Suprapubic skin (tissue), 4 donors: ENCODE results near the gene NKAIN2. TPM values are rescaled to one million over a fixed set of nuclear protein-coding genes. Genes with fewer than 3 reads are reported as not detected.

Source experiments
- DNase-seq, 2 donors: peaks; one replicate each; pipeline ENCODE4 v3.0.0-alpha.2; 2019; ENCODE audit warnings: low spot score in 2 of 2
- H3K27ac ChIP-seq: fragments of 200-600 bp; sonication (generic); one replicate; pipeline ENCODE4 v1.5.1; 2019
- H3K27me3 ChIP-seq: fragments of 200-600 bp; sonication (generic); one replicate; pipeline ENCODE4 v1.5.1; 2019
- H3K36me3 ChIP-seq: fragments of 200-600 bp; sonication (generic); one replicate; pipeline ENCODE4 v1.5.1; 2019
- H3K4me1 ChIP-seq: fragments of 200-600 bp; sonication (generic); one replicate; pipeline ENCODE4 v1.5.1; 2019
- H3K4me3 ChIP-seq: fragments of 200-600 bp; sonication (generic); one replicate; pipeline ENCODE4 v1.5.1; 2019; ENCODE audit warnings: mild to moderate bottlenecking
- H3K9me3 ChIP-seq: fragments of 200-600 bp; sonication (generic); one replicate; pipeline ENCODE4 v1.5.1; 2019
- CTCF ChIP-seq, 2 donors: fragments of 200-600 bp in 1 of 2; fragments of 450-650 bp in 1 of 2; sonication (generic) in 1 of 2; IDR thresholded peaks; one replicate each; pipeline ENCODE4 v1.5.1; 2016 to 2019; ENCODE audit warnings: antibody characterized with exemption in 2 of 2, mild to moderate bottlenecking in 1 of 2, moderate library complexity in 1 of 2
- EP300 ChIP-seq: sonication (generic); formaldehyde crosslinking; IDR thresholded peaks from one replicate; pipeline ENCODE4 v1.6.1; 2017; ENCODE audit warnings: antibody characterized with exemption
- POLR2A ChIP-seq, 2 donors: fragments of 450-650 bp; IDR thresholded peaks; one replicate each; pipeline ENCODE4 v1.6.1; 2017; ENCODE audit warnings: antibody characterized with exemption in 2 of 2, mild to moderate bottlenecking in 2 of 2, moderate library complexity in 2 of 2
- POLR2AphosphoS5 ChIP-seq, 3 donors: sonication (generic); formaldehyde crosslinking; IDR thresholded peaks; one replicate each; pipeline ENCODE4 v1.6.1; 2017; ENCODE audit warnings: antibody characterized with exemption in 3 of 3
- WGBS: methylation state at CpG from one replicate; pipeline ENCODE4 v1.1.5; 2018; 5-methylcytosine and 5-hydroxymethylcytosine counted together
- total RNA-seq, 4 donors: library from RNA; depleted of rRNA; stranded (reverse); fragments of >200 nt; gene quantifications; one replicate each; pipeline ENCODE4 v1.1.0, GENCODE V29; 2016

The NKAIN2 gene
- total RNA-seq, 4 donors from 2014 or later, result 0.40 TPM; not detected in 3

- TF ChIP-seq EP300 (no peak), CTCF (IDR thresholded peaks at IDR 0.05) (no peak), POLR2A (IDR thresholded peaks at IDR 0.05) (no peak), POLR2AphosphoS5 (IDR thresholded peaks at IDR 0.05) (no peak)
- Histone ChIP-seq H3K4me1 (no peaks in the 10 kb centered on the region), H3K27ac (no peak overlapping the region), H3K36me3 (no peaks in the 10 kb centered on the region), H3K4me3 (no peak overlapping the region), H3K9me3 (no peaks in the 10 kb centered on the region), H3K27me3 (no peaks in the 10 kb centered on the region)
- 62% methylated on average over 6 of the region's 6 CpGs for WGBS
- no peak for DNase-seq
Measured at GRCh38 chr6:123895806-123896205, 92.1 kb downstream of the NKAIN2 start.

- Histone ChIP-seq H3K36me3 (no peaks in the 10 kb centered on the region), H3K4me1 (no peaks in the 10 kb centered on the region), H3K4me3 (no peak overlapping the region), H3K27me3 (no peaks in the 10 kb centered on the region), H3K9me3 (no peaks in the 10 kb centered on the region), H3K27ac (no peak overlapping the region)
- no peak for DNase-seq
- TF ChIP-seq POLR2AphosphoS5 (IDR thresholded peaks at IDR 0.05), result no peak
- TF ChIP-seq CTCF (IDR thresholded peaks at IDR 0.05), result no peak
- TF ChIP-seq POLR2A (IDR thresholded peaks at IDR 0.05), result no peak
- TF ChIP-seq EP300, result no peak
Measured at GRCh38 chr6:123896869-123897268, 93.2 kb downstream of the NKAIN2 start.

DNA sequence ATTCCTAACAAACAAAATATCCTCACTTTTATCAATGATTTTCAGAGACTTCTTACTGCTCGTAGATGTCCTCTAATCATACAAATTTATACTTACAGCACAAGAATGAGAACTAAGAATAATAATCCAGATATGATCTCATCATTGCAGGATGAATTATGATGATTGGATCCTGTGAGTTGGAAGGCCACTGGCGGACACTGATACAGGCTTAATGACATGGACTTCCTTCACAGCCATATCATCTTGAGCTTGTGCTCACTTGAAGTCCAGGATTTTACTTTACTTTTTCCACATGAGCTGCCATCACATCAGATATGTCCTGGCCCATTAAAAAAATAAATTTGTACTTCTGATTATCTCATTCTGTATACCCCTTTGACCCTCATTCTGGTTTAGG lies 94.3 kb downstream of the NKAIN2 start:
- H3K27me3 ChIP-seq, result no peaks in the 10 kb centered on the region
- TF ChIP-seq EP300, result no peak
- no peaks in the 10 kb centered on the region for H3K9me3 ChIP-seq
- no peak overlapping the region for H3K4me3 ChIP-seq
- H3K27ac ChIP-seq, result no peak overlapping the region
- H3K4me1 ChIP-seq, result no peaks in the 10 kb centered on the region
- no peaks in the 10 kb centered on the region for H3K36me3 ChIP-seq
- 92% methylated on average over 2 of the region's 2 CpGs for WGBS
- no peak for DNase-seq

DNA sequence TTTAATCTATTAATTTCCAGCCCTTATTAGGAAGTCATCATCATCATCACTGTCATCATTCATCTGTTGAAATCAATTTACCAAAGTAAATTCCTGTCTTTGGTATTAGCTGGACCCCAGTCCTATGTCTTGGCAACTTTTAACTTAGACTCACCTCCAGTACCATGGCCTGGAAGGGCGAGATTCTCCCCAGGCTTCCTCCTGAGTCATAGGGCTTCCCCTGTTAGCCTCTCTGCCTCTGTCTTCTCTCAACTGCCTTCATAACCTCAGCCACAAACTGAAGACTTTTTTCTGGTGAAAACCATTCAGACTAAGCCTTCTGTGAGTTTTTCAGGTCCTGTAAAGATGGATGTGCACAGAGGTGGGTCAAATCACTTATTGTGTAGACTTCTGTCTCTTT lies 95.0 kb downstream of the NKAIN2 start:
- no peak overlapping the region for H3K4me3 ChIP-seq
- no peaks in the 10 kb centered on the region for H3K9me3 ChIP-seq
- H3K4me1 ChIP-seq, result no peaks in the 10 kb centered on the region
- 71% methylated on average over 1 of the region's 1 CpG for WGBS
- TF ChIP-seq POLR2AphosphoS5 (IDR thresholded peaks at IDR 0.05), result no peak
- no peak for TF ChIP-seq EP300
- no peak for TF ChIP-seq POLR2A (IDR thresholded peaks at IDR 0.05)
- no peak for TF ChIP-seq CTCF (IDR thresholded peaks at IDR 0.05)
- no peaks in the 10 kb centered on the region for H3K27me3 ChIP-seq
- no peak overlapping the region for H3K27ac ChIP-seq
- DNase-seq, result no peak
- no peaks in the 10 kb centered on the region for H3K36me3 ChIP-seq

GRCh38 chr6:123899745-123900144 lies 96.1 kb downstream of the NKAIN2 start:
- H3K36me3 ChIP-seq, result no peaks in the 10 kb centered on the region
- no peak overlapping the region for H3K27ac ChIP-seq
- 88% methylated on average over 6 of the region's 6 CpGs for WGBS
- H3K27me3 ChIP-seq, result no peaks in the 10 kb centered on the region
- no peaks in the 10 kb centered on the region for H3K9me3 ChIP-seq
- H3K4me1 ChIP-seq, result no peaks in the 10 kb centered on the region
- no peak for DNase-seq
- no peak overlapping the region for H3K4me3 ChIP-seq
- TF ChIP-seq CTCF (IDR thresholded peaks at IDR 0.05) (no peak), POLR2AphosphoS5 (IDR thresholded peaks at IDR 0.05) (no peak), POLR2A (IDR thresholded peaks at IDR 0.05) (no peak), EP300 (no peak)

DNA sequence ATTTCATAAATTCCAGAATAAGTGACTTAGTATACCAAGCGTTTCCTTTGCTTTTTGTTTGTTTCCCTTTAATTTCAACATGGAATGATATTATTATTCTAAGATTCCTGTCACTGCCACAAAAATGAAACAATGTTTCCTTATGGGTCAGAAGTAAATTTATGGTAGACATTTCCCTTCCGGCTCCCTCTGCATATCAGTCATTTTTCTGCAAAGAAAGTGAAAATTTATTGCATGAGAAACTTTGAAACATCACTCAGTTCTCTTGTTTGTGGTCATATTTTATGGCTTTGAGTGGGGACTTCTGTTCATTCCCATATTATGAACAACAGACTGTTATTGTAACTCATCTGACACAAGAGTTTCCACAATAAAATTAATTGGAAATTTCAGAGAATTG lies 97.8 kb downstream of the NKAIN2 start:
- H3K9me3 ChIP-seq, result no peaks in the 10 kb centered on the region
- H3K27me3 ChIP-seq, result no peaks in the 10 kb centered on the region
- no peak overlapping the region for H3K27ac ChIP-seq
- no peaks in the 10 kb centered on the region for H3K4me1 ChIP-seq
- TF ChIP-seq CTCF (IDR thresholded peaks at IDR 0.05), result no peak
- TF ChIP-seq EP300, result no peak
- no peak for TF ChIP-seq POLR2A (IDR thresholded peaks at IDR 0.05)
- TF ChIP-seq POLR2AphosphoS5 (IDR thresholded peaks at IDR 0.05), result no peak
- DNase-seq, result no peak
- no peak overlapping the region for H3K4me3 ChIP-seq
- H3K36me3 ChIP-seq, result no peaks in the 10 kb centered on the region
- 29% methylated on average over 2 of the region's 2 CpGs for whole genome bisulfite sequencing
